Measurements from ENCODE around the gene IL4R.

The IL4R gene

GRCh38 chr16:27289669-27290068, 24.1 kb upstream of the IL4R start:
- no peak for DNase-seq

- no peak for DNase-seq
Observed at GRCh38 chr16:27290562-27290961, 23.2 kb upstream of the IL4R start.

DNA sequence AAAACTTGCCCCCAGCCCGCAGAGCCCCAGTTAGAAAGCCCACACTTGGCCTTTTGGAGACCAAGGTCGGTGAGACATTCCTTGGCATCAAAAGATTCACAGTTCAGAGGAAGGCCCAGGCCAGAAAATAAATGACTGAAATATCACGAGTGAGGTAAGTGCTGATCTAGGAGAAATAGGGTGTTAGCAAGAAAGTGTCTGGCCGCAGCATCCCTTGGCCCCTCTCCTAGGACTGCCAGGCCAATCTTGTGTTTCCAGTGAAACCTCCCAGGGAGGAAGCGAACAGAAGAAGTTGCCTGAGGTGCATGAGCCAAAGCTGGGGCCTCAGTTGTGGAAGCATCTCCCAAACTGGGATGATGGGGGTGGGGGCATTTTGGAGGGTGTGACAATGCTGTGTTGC, 22.7 kb upstream of the IL4R start:
- no peak for DNase-seq

GRCh38 chr16:27291722-27292240, 22.0 kb upstream of the IL4R start:
- no peak for DNase-seq

DNA sequence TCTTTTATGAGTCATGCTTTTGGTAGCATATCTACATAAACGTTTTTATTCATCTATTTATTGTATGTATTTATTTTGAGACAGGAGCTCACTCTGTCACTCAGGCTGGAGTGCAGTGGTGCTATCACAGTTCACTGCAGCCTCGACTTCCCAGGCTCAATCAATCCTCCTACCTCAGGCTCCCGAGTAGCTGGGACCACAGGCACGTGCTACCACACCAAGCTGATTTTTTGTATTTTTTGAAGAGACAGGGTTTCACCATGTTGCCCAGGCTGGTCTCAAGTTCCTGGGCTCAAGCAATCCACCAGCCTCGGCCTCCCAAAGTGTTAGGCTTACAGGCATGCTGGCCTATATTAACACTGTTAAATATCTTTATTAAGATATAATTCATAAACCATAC, 20.4 kb upstream of the IL4R start:
- no peak for DNase-seq

GRCh38 chr16:27298132-27298531, 15.6 kb upstream of the IL4R start:
- no peak for DNase-seq

DNA sequence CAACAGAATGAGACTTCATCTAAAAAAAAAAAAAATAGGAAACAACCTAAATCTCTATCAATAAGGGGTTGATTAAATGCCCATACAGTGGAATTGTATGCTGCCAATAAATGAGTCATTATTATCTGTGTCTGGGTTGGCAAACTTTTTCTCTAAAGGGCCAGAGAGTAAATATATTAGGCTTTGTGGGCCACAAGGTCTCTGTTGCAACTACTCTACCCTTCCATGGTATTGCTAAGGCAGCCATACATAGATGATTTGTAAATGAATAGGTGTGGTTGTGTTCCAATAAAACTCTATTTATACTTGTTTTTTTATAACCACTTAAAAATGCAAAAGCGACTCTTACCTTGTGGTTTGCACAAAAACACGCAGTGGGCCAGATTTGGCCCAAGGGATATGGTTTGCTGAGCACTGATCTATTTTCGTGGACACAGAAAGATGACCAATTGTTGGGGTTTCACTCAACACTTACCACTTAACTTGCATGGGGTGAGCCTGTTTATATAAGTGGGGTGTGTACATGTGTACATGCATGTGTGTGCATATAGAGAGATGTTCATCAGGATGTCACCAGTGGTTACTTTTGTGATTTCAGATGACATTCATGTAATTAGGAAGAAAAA, 12.4 kb upstream of the IL4R start:
- DNase-seq: no peak

DNA sequence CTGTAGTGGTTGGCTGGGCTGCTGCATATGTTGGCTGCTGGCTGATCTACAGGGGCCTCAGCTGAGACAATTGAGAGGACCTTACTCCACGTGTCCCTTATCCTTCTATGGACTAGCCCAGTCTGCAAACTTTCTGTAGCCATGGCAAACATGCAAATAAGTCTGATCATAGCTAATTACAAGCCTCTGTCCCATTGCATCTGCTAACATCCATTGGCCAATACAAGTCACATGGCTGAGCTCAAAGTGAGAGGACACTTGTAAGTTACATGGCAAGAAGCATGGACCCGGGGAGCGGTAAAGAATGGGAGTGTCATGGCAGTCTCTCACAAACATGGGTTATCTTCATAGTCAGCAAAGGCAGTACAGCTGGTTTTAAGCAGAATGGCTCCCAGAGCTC, 11.6 kb upstream of the IL4R start:
- DNase-seq: no peak

- no peak for DNase-seq
Observed at GRCh38 chr16:27303256-27304100, 10.3 kb upstream of the IL4R start.

DNA sequence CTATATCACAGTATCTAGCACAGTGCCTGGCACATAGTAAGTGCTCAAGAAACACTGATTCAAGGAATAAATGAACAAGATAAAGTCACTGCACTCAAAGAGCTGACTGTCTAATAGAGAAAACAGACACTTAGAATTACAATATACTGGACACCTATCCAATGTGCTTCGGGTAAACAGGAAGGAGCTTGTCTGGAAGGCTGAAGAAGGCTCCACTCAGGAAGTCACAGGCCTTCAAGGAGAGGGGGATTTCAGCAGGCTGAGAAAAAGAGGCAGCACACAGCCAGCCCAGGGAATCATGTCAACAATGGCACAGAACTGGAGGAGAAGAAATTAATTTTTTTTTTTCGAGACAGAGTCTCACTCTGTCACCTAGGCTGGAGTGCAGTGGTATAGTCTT, 9.7 kb upstream of the IL4R start:
- DNase-seq: no peak

GRCh38 chr16:27304881-27305745, 8.7 kb upstream of the IL4R start:
- no peak for DNase-seq

DNA sequence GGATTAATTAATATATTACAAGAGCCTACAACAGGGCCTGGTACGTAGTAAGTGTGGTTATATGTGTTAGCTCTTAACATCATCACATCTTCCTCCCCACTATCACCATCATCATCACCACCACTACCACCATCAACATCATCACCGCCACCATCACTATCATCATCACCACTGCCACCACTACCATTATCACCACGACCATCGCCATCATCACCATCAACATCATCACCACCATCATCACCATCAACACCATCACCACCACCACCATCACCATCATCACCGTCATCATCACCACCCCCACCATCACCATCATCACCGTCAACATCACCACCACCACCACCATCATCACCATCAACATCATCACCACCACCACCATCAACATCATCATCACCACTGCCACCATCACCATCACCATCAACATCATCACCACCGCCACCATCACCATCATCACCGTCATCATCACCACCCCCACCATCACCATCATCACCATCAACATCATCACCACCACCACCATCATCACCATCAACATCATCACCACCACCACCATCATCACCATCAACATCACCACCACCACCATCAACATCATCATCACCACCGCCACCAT, 7.8 kb upstream of the IL4R start:
- no peak for DNase-seq

DNA sequence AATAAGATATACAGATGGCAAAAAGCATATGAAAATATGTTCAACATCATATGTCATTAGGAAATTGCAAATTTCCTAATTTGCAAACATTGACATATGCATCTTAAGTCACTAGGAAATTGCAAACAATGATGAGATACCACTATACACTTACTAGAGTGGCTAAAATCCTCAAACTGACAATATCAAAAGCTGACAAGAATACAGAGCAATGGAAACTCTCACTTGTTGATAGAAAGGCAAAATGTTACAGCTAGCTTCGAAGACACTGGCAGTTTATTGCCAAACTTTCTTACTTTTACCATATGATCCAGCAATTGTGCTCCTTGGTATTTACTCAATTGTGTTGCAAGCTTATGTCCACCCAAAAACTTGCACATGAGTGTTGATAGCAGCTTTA, 5.0 kb upstream of the IL4R start:
- no peak for DNase-seq

DNA sequence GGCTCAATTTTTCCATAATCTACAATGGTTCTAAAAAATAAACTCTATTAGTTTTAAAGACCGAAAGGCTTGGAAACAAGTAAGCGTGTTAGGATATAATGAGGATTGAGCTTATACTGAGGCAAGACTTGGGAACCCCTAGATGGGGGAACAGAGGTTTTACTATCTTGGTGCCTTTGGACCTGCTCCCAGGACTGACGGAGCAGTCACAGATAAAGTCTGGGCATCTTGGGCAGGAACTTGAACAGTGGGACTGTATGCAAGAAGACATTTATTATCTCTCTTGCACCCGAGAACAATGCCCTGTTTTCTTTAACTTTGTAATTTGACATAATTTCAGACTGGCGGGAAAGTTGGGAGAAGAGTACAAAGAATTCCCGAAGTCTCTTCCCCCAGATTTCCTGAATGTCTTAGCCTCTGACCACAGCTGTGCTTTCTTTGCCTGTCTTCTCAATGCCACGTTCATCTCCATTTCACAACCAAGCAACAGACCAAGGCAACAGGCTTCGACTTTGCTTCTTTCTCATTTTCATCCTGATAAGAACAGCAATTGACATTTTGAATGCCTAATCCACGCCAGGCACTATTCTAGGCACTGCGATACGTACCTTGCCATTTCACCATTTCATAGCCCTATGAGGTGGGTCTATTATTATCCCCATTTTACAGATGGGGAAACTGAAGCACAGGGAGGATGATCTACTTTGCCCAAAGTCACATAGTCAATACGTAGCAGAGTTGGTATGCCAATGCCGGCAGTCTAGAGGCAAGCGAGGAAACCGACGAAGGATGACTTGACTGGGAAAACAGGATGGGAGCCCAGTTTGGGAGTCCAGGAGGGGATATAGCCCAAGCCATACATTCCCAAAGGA, 3.0 kb upstream of the IL4R start:
- DNase-seq: no peak

- no peak for DNase-seq
Observed at GRCh38 chr16:27311448-27311830, 2.3 kb upstream of the IL4R start.

GRCh38 chr16:27311897-27312303, 1.9 kb upstream of the IL4R start:
- DNase-seq: no peak

GRCh38 chr16:27312580-27313421, 973 bp upstream of the IL4R start:
- no peak for DNase-seq

DNA sequence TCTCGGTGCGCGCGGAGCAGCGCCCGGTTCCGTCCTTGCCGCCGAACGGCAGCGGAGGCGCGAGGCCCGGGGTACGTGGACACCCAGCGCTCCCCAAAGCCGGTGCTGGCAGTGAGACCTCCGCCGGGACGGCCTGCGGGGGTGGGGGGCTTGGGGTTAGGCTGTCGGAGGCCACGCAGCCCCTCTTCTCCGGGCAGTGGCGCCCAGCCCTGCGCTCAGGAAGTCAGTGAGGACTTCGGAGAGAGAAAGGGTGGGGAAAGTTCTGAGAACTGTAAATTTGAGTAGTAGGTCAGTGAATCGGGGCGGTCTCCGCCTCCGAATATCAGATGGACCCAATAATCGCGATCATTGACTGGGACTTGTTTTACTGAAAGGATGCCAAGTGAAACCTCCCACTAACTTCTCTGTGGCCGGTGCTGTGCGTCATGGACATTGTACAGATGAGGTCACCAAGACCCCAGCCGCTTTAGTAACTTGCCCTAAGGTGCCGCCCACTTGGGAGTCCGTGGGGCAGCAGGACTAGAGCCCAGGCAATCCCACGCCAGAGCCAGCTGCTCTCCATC, 468 bp downstream of the IL4R start:
- DNase-seq: no peak

DNA sequence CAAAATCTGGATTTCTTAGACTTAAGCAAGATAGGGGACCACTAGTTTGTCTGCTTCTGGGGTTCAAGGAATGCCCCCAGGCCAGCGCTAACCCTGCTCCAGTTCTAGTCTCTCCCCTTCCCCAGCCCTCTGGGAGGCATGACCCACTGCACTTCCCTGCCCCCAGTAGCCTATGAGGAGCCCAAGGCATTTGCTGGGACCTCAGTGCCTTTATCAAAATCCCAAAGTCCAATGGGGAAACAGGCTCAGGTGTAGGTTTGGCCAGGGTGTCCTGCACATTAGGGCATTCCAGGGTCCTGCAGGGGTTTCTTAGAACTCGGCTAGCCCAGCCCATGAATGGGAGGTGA, 1.2 kb downstream of the IL4R start:
- DNase-seq: no peak

GRCh38 chr16:27315333-27316037, 1.7 kb downstream of the IL4R start:
- no peak for DNase-seq
